IPS-18c (cell line): Measurements from ENCODE around the gene HTR2C.
A peak's percentile ranks its signal among the peaks of the same experiment; 100 is the strongest.
"Not testable (repeated sequence)": the region's sequence is repeated elsewhere in the genome, so short reads cannot be mapped to it uniquely, and the experiment has no call there.

Experiments used
- H3K4me3 ChIP-seq: 2 replicates; pipeline ENCODE4 v1.7.0; 2013; ENCODE audit warnings: low read depth, mild to moderate bottlenecking, low read length, moderate library complexity; ENCODE audit not compliant: insufficient read depth
- H3K9me3 ChIP-seq: one replicate; pipeline ENCODE4 v1.6.1; 2013; ENCODE audit warnings: mild to moderate bottlenecking, low read length, moderate library complexity; ENCODE audit not compliant: control insufficient read depth, insufficient read depth

The HTR2C gene

DNA sequence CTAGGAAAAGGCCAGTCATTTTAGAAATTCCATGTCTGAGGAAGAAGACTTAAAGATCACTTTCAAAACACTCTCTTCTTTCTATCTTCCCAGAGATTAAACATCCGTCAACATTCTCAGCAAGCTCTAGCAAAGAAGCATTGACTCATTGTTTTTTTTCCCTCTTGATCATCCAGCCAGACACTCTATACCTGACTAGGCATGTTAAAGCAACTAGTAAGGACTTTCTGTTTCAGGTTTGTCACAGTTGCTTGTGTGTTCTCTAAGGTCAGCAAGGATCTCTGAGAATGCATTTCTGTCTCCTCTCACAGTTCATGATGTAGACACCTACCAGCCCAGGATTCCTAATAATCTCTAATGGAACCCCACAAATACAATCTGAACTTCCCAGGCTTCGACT is 321.4 kb downstream of the HTR2C start:
- H3K9me3 ChIP-seq, result no peaks in the 10 kb centered on the region
- H3K4me3 ChIP-seq, result no peak overlapping the region

DNA sequence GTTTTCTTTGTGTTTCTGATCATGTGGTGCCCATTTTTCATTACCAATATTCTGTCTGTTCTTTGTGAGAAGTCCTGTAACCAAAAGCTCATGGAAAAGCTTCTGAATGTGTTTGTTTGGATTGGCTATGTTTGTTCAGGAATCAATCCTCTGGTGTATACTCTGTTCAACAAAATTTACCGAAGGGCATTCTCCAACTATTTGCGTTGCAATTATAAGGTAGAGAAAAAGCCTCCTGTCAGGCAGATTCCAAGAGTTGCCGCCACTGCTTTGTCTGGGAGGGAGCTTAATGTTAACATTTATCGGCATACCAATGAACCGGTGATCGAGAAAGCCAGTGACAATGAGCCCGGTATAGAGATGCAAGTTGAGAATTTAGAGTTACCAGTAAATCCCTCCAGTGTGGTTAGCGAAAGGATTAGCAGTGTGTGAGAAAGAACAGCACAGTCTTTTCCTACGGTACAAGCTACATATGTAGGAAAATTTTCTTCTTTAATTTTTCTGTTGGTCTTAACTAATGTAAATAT is 323.2 kb downstream of the HTR2C start:
- H3K9me3 ChIP-seq, result no peaks in the 10 kb centered on the region
- no peak overlapping the region for H3K4me3 ChIP-seq

DNA sequence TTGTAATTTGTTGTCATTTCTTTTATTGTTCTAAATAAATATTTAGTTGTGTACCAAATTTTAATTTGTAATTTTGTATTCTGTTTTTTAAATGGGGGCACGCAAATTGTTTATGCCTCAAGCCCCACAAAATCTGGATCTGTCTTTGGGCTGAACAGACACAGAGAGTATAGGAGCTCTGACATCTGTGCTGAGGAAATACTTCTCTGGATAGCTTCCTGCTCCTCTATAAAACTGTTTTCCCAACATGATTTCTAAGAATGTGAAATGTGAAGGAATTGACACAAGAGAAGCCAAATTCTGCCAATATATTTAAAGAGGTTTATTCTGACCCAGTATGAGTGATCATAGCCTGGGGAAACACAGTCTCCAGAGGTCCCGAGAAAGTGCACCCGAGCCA is 340.5 kb downstream of the HTR2C start:
- H3K9me3 ChIP-seq, result no peaks in the 10 kb centered on the region
- no peak overlapping the region for H3K4me3 ChIP-seq

DNA sequence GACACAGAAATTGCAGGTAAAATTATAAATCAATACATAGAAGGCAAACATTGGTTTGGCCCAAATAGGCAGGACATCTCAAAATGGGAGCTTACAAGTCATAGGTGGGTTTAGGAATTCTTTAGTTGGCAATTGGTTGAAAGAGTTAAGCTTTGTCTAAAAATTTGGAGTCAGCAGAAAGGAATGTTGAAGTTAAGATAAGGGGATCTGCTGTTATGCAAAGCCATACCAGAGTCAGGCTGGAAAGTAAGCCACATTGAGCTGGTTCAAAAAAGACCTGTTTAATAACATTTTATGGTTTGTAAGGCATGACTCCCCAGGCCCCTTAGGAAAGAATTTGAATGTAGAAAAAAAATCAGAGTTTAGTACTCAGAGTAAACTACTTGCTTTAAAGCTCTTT is 341.0 kb downstream of the HTR2C start:
- H3K4me3 ChIP-seq, result no peak overlapping the region
- H3K9me3 ChIP-seq, result no peaks in the 10 kb centered on the region

DNA sequence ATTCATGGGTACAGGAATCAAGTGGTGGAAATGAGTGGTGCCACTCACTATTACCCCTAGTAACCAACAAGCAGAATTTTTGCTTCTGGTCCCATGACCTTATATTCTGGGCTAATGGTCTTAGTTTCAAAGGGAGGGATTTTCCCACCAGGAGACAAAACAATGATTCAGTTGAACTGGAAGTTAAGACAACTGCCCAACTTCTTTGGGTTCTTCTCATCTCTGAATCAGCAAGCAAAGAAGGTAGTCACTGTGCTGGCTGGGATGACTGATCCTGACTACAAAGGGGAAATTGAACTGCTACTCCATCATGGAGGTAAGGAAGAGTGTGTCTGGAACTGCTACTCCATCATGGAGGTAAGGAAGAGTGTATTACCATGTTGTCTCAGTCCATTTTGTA is 346.3 kb downstream of the HTR2C start:
- Histone ChIP-seq H3K9me3 (peaks cover 7% of the 10 kb centered on the region), H3K4me3 (no peak overlapping the region)

DNA sequence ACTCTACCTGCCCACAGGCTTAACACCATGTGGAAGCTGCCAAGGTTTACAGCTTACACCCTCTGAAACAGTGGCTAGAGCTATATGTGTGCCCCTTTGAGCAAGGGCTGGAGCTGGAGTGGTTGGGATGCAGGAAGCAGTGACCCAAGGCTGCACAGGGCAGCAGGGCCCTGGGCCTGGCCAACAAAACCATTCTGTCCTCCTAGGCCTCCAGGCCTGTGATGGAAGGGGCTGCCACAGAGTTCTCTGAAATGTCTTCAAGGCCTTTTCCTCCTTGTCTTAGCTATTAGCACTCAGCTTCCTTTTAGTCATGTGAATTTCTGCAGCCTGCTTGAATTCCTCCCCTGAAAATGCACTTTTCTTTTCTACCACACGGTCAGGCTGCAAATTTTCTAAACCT is 348.7 kb downstream of the HTR2C start:
- Histone ChIP-seq H3K4me3 (peak overlapping the region; percentile 15; the same call in 1 of the 2 replicates), H3K9me3 (peaks cover 9% of the 10 kb centered on the region)

DNA sequence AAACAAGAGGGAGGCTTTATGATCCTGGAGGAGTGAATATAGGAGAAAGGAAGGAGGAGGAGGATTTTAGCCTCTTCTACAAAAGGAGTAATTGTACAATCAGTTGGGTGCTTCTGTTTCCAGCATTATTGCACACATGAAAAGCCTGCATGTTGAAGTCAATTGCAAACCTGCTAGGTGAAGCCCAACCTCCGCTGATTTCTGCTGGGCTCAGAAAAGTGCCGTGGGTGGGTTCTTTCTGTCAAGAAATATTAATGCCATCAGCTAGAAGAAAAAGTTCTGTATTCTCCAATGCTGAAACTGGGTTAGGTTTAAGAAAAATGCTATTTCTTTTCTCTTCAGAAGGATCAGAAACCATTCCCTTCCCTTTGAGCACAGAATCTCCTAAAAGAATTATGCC is 349.4 kb downstream of the HTR2C start:
- H3K4me3 ChIP-seq, H3K9me3 ChIP-seq: not testable (repeated sequence)

DNA sequence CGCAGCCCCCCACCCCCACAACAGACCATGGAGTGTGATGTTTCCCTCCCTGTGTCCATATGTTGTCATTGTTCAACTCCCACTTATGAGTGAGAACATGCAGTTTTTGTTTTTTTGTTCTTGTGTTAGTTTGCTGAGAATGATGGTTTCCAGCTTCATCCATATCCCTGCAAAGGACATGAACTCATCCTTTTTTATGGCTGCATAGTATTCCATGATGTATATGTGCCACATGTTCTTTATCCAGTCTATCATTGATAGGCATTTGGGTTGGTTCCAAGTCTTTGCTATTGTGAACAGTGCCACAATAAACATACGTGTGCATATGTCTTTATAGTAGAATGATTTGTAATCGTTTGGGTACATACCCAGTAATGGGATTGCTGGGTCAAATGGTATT is 353.2 kb downstream of the HTR2C start:
- not testable (repeated sequence) for H3K4me3 ChIP-seq, H3K9me3 ChIP-seq

DNA sequence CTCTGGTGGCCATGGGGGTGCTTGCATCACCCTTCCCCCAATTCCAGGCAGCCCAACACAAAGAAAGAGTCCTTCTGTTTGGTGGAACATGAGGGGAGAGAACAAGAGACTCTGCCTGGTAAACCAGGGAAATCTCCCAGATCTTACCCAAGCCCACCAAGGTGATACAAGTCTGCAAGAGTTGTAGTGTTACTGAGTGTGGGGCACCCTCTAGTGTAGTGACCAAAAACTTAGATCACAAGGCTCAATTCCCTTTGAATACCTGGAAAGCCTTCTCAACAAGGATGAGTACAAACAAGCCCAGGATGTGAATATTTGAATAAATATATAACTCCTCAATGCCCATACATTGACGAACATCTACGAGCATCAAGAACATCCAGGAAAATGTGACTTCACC is 368.8 kb downstream of the HTR2C start:
- no peaks in the 10 kb centered on the region for H3K9me3 ChIP-seq

More for the DNA sequence above, 368.8 kb downstream of the HTR2C start:
- H3K4me3 ChIP-seq, result no peak overlapping the region
